SU-DHL-6 (cell line): ENCODE measurements around the gene XPNPEP2.

ENCODE experiments used
- H2AFZ ChIP-seq: fragments of 200-600 bp; sonication (generic); 2 replicates; pipeline ENCODE4 v1.6.1; 2014; ENCODE audit warnings: low read depth, mild to moderate bottlenecking, moderate library complexity, mixed read lengths, antibody characterized with exemption, low read length; ENCODE audit not compliant: severe bottlenecking
- H3F3A ChIP-seq: fragments of 200-600 bp; shearing (Covaris generic); 2 replicates; pipeline ENCODE4 v1.6.0; 2016; ENCODE audit warnings: antibody characterized with exemption, mild to moderate bottlenecking; ENCODE audit not compliant: insufficient read depth
- H3K27ac ChIP-seq: fragments of 200-600 bp; sonication (generic); 2 replicates; pipeline ENCODE4 v1.5.1; 2016; ENCODE audit warnings: low read depth, mild to moderate bottlenecking, low read length, moderate library complexity, mixed read lengths
- H3K27me3 ChIP-seq: fragments of 200-600 bp; sonication (generic), shearing (Covaris generic); 2 replicates; pipeline ENCODE4 v1.6.0; 2014; ENCODE audit warnings: mild to moderate bottlenecking, low read length
- H3K36me3 ChIP-seq: fragments of 200-600 bp; sonication (generic); 2 replicates; pipeline ENCODE4 v1.6.1; 2014; ENCODE audit warnings: mild to moderate bottlenecking, low read length, mixed read lengths
- H3K4me2 ChIP-seq: fragments of 300-600, 200-600 bp; shearing (Covaris generic), sonication (generic); 2 replicates; pipeline ENCODE4 v1.6.0; 2014; ENCODE audit warnings: low read length, low read depth, mild to moderate bottlenecking; ENCODE audit not compliant: poor library complexity, severe bottlenecking
- H3K4me3 ChIP-seq: fragments of 200-600 bp; sonication (generic); 2 replicates; pipeline ENCODE4 v1.5.1; 2014; ENCODE audit warnings: antibody characterized with exemption, low read length, mild to moderate bottlenecking, mixed read lengths; ENCODE audit not compliant: insufficient read depth, poor library complexity, severe bottlenecking
- H3K79me2 ChIP-seq: fragments of 200-600 bp; sonication (generic); 2 replicates; pipeline ENCODE4 v1.6.1; 2014; ENCODE audit warnings: mild to moderate bottlenecking, low read length, moderate library complexity; ENCODE audit not compliant: insufficient read depth
- H3K9ac ChIP-seq: fragments of 200-600 bp; sonication (generic); 2 replicates; pipeline ENCODE4 v1.7.0; 2014; ENCODE audit warnings: mild to moderate bottlenecking, low read length
- H3K9me2 ChIP-seq: fragments of 200-600 bp; sonication (generic); replicated peaks from 2 replicates; pipeline ENCODE4 v1.6.1; 2014; ENCODE audit warnings: low read length; ENCODE audit not compliant: insufficient read depth
- H3K9me3 ChIP-seq: fragments of 200-600 bp; sonication (generic); 2 replicates; pipeline ENCODE4 v1.6.1; 2014; ENCODE audit warnings: low read length, mixed read lengths; ENCODE audit not compliant: insufficient read depth
- H4K20me1 ChIP-seq: fragments of 200-600 bp; sonication (generic); 2 replicates; pipeline ENCODE4 v1.6.1; 2014; ENCODE audit warnings: low read depth, mild to moderate bottlenecking, antibody characterized with exemption, low read length, moderate library complexity, mixed read lengths
- EZH2phosphoT487 ChIP-seq: fragments of 200-600 bp; sonication (generic), shearing (Covaris generic); conservative IDR thresholded peaks from 2 replicates; pipeline ENCODE4 v1.6.1; 2018; ENCODE audit warnings: mild to moderate bottlenecking, antibody characterized with exemption, low read length, moderate library complexity, mixed read lengths
- TF ChIP-seq, protein P1 (sequence below): fragments of 200-600 bp; sonication (generic); IDR thresholded peaks from one replicate; pipeline ENCODE4 v1.5.1; 2017; ENCODE audit warnings: antibody characterized with exemption, mild to moderate bottlenecking, low read length, moderate library complexity; ENCODE audit not compliant: insufficient read depth, poor library complexity, severe bottlenecking

Gene XPNPEP2

DNA sequence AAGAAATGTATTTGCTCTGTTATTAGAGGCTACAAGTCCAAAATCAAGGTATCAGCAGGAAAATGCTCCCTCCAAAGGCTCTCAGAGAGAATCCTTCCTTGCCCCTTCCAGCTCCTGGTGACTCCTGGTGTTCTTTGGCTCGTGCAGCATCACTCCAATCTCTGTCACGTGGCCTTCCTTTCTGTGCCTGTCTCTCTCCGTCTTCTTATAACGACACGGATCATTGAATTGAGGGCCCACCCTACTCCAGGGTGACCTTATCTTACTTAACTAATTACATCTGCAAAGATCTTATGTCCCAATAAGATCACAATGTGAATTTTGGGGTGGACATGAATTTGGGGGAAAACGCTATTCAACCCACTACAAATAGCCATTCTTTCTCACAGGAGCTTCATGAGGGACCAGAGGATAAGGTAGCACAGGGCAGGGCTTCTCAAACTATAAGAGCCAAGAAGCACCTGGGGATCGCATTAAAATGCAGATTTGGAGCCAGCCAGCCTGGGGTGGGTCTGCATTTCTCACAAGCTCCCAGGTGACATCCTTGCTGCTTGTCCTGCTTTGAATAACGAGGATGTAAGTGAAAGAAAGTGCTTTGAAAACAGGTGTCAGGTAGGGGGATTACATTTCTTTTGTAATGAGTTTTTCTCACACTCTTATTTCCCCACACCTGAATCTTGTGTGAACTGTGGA lies 42.2 kb upstream of the XPNPEP2 start:
- Histone ChIP-seq H3K9me3 (no peaks in the 10 kb centered on the region), H3K27ac (no peak overlapping the region), H3K27me3 (no peaks in the 10 kb centered on the region)

DNA sequence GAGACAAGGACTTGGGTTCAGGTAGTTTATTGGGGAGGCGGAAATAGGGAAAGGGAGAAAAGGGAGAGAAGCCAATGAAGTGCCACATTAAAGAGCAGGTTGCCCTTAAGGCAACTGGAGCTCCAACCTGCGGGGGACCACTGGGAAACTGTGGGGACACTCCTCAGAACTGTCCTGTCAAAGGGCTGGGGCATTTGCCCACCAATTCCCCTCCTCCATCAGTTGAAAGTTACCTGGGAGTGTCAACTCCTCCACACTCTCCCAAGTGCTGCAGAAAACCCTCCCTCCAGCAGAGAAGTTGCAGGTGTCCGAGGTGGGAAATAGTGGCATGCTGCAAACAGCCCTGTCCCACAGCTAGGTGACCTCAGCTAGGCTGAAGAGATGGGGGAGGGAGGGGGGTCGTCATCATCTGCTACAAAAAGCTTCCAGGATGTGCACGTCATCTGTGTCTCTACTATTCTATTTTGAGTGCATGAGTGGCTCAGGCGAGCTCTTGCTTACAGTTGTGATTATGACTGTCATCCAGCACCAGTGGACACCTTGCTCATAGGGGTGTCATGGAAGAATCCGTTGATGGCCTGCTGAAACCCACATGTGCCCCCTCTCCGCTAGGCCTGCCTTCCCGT lies 41.5 kb upstream of the XPNPEP2 start:
- Histone ChIP-seq H3K9ac (no peak overlapping the region), H3K27ac (no peak overlapping the region), H3K4me2 (no peak overlapping the region), H4K20me1 (no peaks in the 10 kb centered on the region), H3K4me3 (no peak overlapping the region), H3K9me2 (no peaks in the 10 kb centered on the region), H3K27me3 (no peaks in the 10 kb centered on the region), H2AFZ (no peak overlapping the region), H3K79me2 (no peaks in the 10 kb centered on the region), H3K36me3 (no peaks in the 10 kb centered on the region), H3K9me3 (no peaks in the 10 kb centered on the region), H3F3A (no peaks in the 10 kb centered on the region)
- TF ChIP-seq EZH2phosphoT487: no peak
- TF ChIP-seq, protein P1, sequence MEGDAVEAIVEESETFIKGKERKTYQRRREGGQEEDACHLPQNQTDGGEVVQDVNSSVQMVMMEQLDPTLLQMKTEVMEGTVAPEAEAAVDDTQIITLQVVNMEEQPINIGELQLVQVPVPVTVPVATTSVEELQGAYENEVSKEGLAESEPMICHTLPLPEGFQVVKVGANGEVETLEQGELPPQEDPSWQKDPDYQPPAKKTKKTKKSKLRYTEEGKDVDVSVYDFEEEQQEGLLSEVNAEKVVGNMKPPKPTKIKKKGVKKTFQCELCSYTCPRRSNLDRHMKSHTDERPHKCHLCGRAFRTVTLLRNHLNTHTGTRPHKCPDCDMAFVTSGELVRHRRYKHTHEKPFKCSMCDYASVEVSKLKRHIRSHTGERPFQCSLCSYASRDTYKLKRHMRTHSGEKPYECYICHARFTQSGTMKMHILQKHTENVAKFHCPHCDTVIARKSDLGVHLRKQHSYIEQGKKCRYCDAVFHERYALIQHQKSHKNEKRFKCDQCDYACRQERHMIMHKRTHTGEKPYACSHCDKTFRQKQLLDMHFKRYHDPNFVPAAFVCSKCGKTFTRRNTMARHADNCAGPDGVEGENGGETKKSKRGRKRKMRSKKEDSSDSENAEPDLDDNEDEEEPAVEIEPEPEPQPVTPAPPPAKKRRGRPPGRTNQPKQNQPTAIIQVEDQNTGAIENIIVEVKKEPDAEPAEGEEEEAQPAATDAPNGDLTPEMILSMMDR: no peak

More for the DNA sequence above, 42.2 kb upstream of the XPNPEP2 start:
- Histone ChIP-seq H3K36me3 (no peaks in the 10 kb centered on the region), H3K4me3 (no peak overlapping the region), H3K79me2 (no peaks in the 10 kb centered on the region), H3F3A (no peaks in the 10 kb centered on the region), H4K20me1 (no peaks in the 10 kb centered on the region), H3K4me2 (no peak overlapping the region), H2AFZ (no peak overlapping the region), H3K9me2 (no peaks in the 10 kb centered on the region), H3K9ac (no peak overlapping the region)
- TF ChIP-seq, protein P1: no peak
- TF ChIP-seq EZH2phosphoT487: no peak

DNA sequence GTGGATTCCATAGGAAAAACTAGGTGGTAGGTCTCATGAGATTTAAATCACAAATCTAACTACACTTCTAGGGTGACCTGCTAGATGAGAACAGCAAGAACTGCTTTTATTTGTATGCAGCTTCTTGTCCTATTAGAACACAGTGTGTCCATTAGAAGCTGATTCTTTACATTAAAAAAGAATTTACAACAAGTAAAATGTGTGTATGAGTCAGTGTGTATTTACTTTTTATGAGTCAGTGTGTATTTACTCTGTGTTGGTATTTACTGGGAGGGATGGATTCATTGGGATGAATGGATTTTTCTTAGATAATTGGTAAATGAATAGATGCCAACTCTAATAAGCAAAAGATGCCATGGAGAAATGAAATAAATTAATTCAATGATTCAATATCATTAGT lies 40.6 kb upstream of the XPNPEP2 start:
- no peaks in the 10 kb centered on the region for H4K20me1 ChIP-seq
- no peaks in the 10 kb centered on the region for H3K36me3 ChIP-seq
- H2AFZ ChIP-seq: no peak overlapping the region
- no peak overlapping the region for H3K27ac ChIP-seq
- H3K9me3 ChIP-seq: no peaks in the 10 kb centered on the region
- H3F3A ChIP-seq: no peaks in the 10 kb centered on the region
- no peak for TF ChIP-seq EZH2phosphoT487
- TF ChIP-seq, protein P1: no peak
- H3K4me2 ChIP-seq: no peak overlapping the region
- H3K9ac ChIP-seq: no peak overlapping the region
- H3K79me2 ChIP-seq: no peaks in the 10 kb centered on the region
- no peak overlapping the region for H3K4me3 ChIP-seq
- no peaks in the 10 kb centered on the region for H3K9me2 ChIP-seq
- no peaks in the 10 kb centered on the region for H3K27me3 ChIP-seq
